ENCODE data around the gene CIDEB. TPM values are rescaled to one million over a fixed set of nuclear protein-coding genes. Genes with fewer than 3 reads are reported as not detected.
A peak's percentile ranks its signal among the peaks of the same experiment; 100 is the strongest.

The CIDEB gene
- total RNA-seq, 2 donors from 2014 or later: 0.97 to 3.1 TPM

DNA sequence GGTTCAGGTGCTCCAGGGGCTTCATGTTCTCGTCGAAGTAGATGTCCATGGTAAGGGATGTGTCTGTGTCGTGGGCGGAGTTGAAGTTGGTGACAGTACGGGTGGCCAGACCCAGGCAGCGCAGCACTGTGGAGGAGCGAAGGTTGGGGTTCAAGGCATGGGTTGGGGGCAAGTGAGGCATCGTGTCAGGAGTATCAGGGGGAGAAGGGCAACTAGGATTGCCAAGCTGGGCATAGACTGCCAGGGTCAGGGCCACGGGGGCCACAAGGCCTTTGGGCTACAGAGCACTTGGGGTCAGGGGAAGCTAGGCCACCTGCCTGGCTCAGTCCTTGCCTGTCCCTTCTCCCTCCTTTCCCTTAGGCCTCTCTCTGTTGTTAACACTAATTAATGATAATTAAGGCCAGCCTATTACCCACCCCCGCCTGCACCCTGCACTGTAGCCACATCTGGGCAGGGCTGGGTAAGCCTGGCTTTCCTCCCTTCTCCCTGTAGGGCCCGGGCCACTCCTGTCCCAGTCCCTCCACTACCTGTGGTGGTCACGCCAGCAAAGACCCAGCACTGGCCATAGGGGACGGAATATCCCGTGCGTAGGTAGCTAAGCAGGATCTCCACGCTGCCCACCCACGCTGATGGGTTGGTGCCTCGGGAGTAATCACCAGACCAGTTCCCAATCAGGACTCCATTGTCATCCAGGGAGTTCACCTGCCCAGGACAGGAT, 49.1 kb downstream of the CIDEB start:
- peaks cover 4% of the 10 kb centered on the region for H3K36me3 Mint-ChIP-seq (ENCODE audit: low read depth)

DNA sequence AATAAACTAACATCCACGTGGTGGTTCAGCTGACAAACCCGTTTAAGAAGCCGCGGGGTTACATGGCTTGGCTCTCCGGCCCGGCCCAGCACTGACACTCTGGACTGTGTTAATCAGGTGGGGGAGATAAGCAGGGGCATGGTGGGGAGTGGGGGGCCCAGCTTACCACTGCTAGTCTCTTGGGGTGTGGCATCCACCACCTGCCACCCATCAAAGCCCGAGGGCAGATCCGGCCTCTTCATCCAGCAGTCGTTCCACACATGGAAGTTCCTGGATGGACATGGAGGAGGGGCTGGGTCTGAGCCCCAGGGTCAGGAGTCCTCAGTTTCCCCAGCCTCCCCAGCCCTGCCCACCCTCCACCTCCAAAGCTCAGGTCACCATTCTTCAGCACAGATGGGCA, 49.7 kb downstream of the CIDEB start:
- DNase-seq: no peak
- no peak overlapping the region for H3K4me3 Mint-ChIP-seq

More for the DNA sequence above, 49.1 kb downstream of the CIDEB start:
- Mint-ChIP-seq H3K4me3 (no peak overlapping the region), H3K4me1 (no peaks in the 10 kb centered on the region), H3K27me3 (ENCODE audit: insufficient read depth) (no peaks in the 10 kb centered on the region), H3K9me3 (no peaks in the 10 kb centered on the region), H3K27ac (peak overlapping the region; percentile 9)
- H3K36me3 ChIP-seq (ENCODE audit: control insufficient read depth, insufficient read depth, low read length): no peaks in the 10 kb centered on the region
- DNase-seq: no peak
- no peak overlapping the region for H3K27ac ChIP-seq (ENCODE audit: low read depth, low read length)
- H3K9me3 ChIP-seq (ENCODE audit: control insufficient read depth, low read length): no peaks in the 10 kb centered on the region
- no peak overlapping the region for H3K9ac ChIP-seq (ENCODE audit: extremely low read depth, low read length, poor library complexity, severe bottlenecking)
- TF ChIP-seq, protein P1, sequence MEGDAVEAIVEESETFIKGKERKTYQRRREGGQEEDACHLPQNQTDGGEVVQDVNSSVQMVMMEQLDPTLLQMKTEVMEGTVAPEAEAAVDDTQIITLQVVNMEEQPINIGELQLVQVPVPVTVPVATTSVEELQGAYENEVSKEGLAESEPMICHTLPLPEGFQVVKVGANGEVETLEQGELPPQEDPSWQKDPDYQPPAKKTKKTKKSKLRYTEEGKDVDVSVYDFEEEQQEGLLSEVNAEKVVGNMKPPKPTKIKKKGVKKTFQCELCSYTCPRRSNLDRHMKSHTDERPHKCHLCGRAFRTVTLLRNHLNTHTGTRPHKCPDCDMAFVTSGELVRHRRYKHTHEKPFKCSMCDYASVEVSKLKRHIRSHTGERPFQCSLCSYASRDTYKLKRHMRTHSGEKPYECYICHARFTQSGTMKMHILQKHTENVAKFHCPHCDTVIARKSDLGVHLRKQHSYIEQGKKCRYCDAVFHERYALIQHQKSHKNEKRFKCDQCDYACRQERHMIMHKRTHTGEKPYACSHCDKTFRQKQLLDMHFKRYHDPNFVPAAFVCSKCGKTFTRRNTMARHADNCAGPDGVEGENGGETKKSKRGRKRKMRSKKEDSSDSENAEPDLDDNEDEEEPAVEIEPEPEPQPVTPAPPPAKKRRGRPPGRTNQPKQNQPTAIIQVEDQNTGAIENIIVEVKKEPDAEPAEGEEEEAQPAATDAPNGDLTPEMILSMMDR (conservative IDR thresholded peaks at IDR 0.05): no peak
- H3K27me3 ChIP-seq (ENCODE audit: control insufficient read depth, insufficient read depth, low read length, poor library complexity, severe bottlenecking): no peaks in the 10 kb centered on the region
- 84 to 92% methylated on average over 14 to 18 of the region's 18 CpGs for WGBS, 2 experiments (ENCODE audit: insufficient coverage in 1 of 2, insufficient read length in 1 of 2)
- no peak overlapping the region for H3K4me3 ChIP-seq (ENCODE audit: low read length)
- no peaks in the 10 kb centered on the region for H3K4me1 ChIP-seq (ENCODE audit: control insufficient read depth, insufficient read depth, low read length)

DNA sequence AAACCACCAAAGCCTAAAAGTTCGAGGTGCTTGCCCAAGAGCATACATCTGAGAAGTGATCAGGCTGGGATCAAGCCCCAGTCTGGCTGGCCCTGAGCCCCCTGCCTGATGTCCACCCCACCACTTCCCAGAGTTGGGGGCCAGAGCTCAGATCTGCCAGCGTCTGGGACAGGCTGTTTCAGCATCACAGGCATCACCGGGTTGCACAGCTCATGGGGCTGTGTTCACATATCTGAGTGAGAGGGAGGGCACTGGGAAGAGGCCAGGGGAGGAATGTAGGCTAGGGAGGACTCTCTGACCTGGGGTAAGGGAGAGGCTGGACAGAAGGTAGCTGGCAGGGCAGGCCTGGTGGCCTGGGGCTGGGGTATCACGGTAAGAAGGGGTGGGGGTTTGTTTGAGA, 50.8 kb downstream of the CIDEB start:
- Histone ChIP-seq H3K9me3 (ENCODE audit: control insufficient read depth, low read length) (no peaks in the 10 kb centered on the region), H3K27me3 (ENCODE audit: control insufficient read depth, insufficient read depth, low read length, poor library complexity, severe bottlenecking) (no peaks in the 10 kb centered on the region), H3K4me1 (ENCODE audit: control insufficient read depth, insufficient read depth, low read length) (no peaks in the 10 kb centered on the region), H3K36me3 (ENCODE audit: control insufficient read depth, insufficient read depth, low read length) (no peaks in the 10 kb centered on the region), H3K4me3 (ENCODE audit: low read length) (no peak overlapping the region), H3K9ac (ENCODE audit: extremely low read depth, low read length, poor library complexity, severe bottlenecking) (no peak overlapping the region), H3K27ac (ENCODE audit: low read depth, low read length) (no peak overlapping the region)
- Mint-ChIP-seq H3K4me3 (no peak overlapping the region), H3K27ac (no peak overlapping the region), H3K27me3 (ENCODE audit: insufficient read depth) (no peaks in the 10 kb centered on the region), H3K9me3 (no peaks in the 10 kb centered on the region), H3K4me1 (no peaks in the 10 kb centered on the region), H3K36me3 (ENCODE audit: low read depth) (peaks cover 4% of the 10 kb centered on the region)
- TF ChIP-seq, protein P1 (conservative IDR thresholded peaks at IDR 0.05): no peak
- no peak for DNase-seq
- 87 to 100% methylated on average over 2 to 4 of the region's 4 CpGs for WGBS, 2 experiments (ENCODE audit: insufficient coverage in 1 of 2, insufficient read length in 1 of 2)

More for the DNA sequence above, 49.7 kb downstream of the CIDEB start:
- Mint-ChIP-seq H3K4me1 (no peaks in the 10 kb centered on the region), H3K36me3 (ENCODE audit: low read depth) (peaks cover 4% of the 10 kb centered on the region), H3K27ac (no peak overlapping the region), H3K27me3 (ENCODE audit: insufficient read depth) (no peaks in the 10 kb centered on the region), H3K9me3 (no peaks in the 10 kb centered on the region)
- TF ChIP-seq, protein P1 (conservative IDR thresholded peaks at IDR 0.05): no peak
- H3K4me1 ChIP-seq (ENCODE audit: control insufficient read depth, insufficient read depth, low read length): no peaks in the 10 kb centered on the region
- no peak overlapping the region for H3K27ac ChIP-seq (ENCODE audit: low read depth, low read length)
- no peaks in the 10 kb centered on the region for H3K9me3 ChIP-seq (ENCODE audit: control insufficient read depth, low read length)
- H3K4me3 ChIP-seq (ENCODE audit: low read length): no peak overlapping the region
- 97 to 100% methylated on average over 2 to 9 of the region's 9 CpGs for WGBS, 2 experiments (ENCODE audit: insufficient coverage in 1 of 2, insufficient read length in 1 of 2)
- no peaks in the 10 kb centered on the region for H3K36me3 ChIP-seq (ENCODE audit: control insufficient read depth, insufficient read depth, low read length)
- no peak overlapping the region for H3K9ac ChIP-seq (ENCODE audit: extremely low read depth, low read length, poor library complexity, severe bottlenecking)
- no peaks in the 10 kb centered on the region for H3K27me3 ChIP-seq (ENCODE audit: control insufficient read depth, insufficient read depth, low read length, poor library complexity, severe bottlenecking)

All from endodermal cell (in vitro differentiated cells).